Activated naive CD4-positive, alpha-beta T cell treated with anti-CD3 and anti-CD28 coated beads, Interleukin-2, amount 50 U/mL, for 72 hours (primary cell): ENCODE data around the gene LRRC56. TPM values are rescaled to one million over a fixed set of nuclear protein-coding genes. Genes with fewer than 3 reads are reported as not detected.

ENCODE experiments used
- ATAC-seq, 2 donors: fragments of 150-1000 bp; cut with Tn5 transposase; 2 replicates each; pipeline ENCODE4 v1.10.0; 2021; ENCODE audit warnings: mild to moderate bottlenecking in 2 of 2, moderate library complexity in 2 of 2
- DNase-seq, 2 donors: peaks; one replicate each; pipeline ENCODE4 v3.0.0; 2021 to 2022; ENCODE audit warnings: low spot score in 2 of 2
- H3K27ac Mint-ChIP-seq, 2 donors: one replicate each; pipeline ENCODE4 v1.8.0; 2022; ENCODE audit warnings: mild to moderate bottlenecking in 2 of 2, mixed read lengths in 2 of 2
- H3K36me3 Mint-ChIP-seq, 2 donors: one replicate each; pipeline ENCODE4 v1.8.0; 2022; ENCODE audit warnings: mixed read lengths in 2 of 2
- H3K9me3 Mint-ChIP-seq, 2 donors: one replicate each; pipeline ENCODE4 v1.8.0; 2022; ENCODE audit warnings: mixed read lengths in 2 of 2
- total RNA-seq, 2 donors: library from RNA; stranded (reverse); gene quantifications; one replicate each; pipeline ENCODE4 v1.2.3, GENCODE V29; 2022

Gene LRRC56
- total RNA-seq, result 1 to 10 TPM; 1.7 to 2.8 TPM

GRCh38 chr11:536841-537621, at the start of gene LRRC56:
Gene LRRC56, plus strand, starts transcription at chr11:537527. Its CDS starts 3,158 bp downstream, at chr11:540685.
- DNase-seq (peak; percentile 88 to 91), ATAC-seq (peak; percentile 43 to 53)
- H3K9me3 Mint-ChIP-seq, result no peaks in the 10 kb centered on the region

GRCh38 chr11:487571-488021, 49.7 kb upstream of the LRRC56 start:
- no peaks in the 10 kb centered on the region for H3K9me3 Mint-ChIP-seq
- ATAC-seq (no peak), DNase-seq (no peak)
- no peak overlapping the region for H3K27ac Mint-ChIP-seq
- H3K36me3 Mint-ChIP-seq, result no peaks in the 10 kb centered on the region

More at GRCh38 chr11:536841-537621, at the start of gene LRRC56:
- no peaks in the 10 kb centered on the region for H3K36me3 Mint-ChIP-seq
- H3K27ac Mint-ChIP-seq, result peak within 1 kb of the TSS; percentile 85 to 88

GRCh38 chr11:488062-488461, 49.3 kb upstream of the LRRC56 start:
- Mint-ChIP-seq H3K27ac (no peak overlapping the region), H3K36me3 (no peaks in the 10 kb centered on the region), H3K9me3 (no peaks in the 10 kb centered on the region)
- DNase-seq (no peak), ATAC-seq (no peak)

- no peak for ATAC-seq
- DNase-seq, result no peak
- H3K9me3 Mint-ChIP-seq, result no peaks in the 10 kb centered on the region
- peak overlapping the region in 1 of 2 donors; percentile 59 for H3K27ac Mint-ChIP-seq
- H3K36me3 Mint-ChIP-seq, result no peaks in the 10 kb centered on the region
These were observed 48.7 kb upstream of the LRRC56 start for GRCh38 chr11:488579-488978.

- DNase-seq (no peak), ATAC-seq (no peak)
- H3K27ac Mint-ChIP-seq, result peak overlapping the region in 1 of 2 donors; percentile 59
- no peaks in the 10 kb centered on the region for H3K9me3 Mint-ChIP-seq
- no peaks in the 10 kb centered on the region for H3K36me3 Mint-ChIP-seq
These were observed 48.3 kb upstream of the LRRC56 start for GRCh38 chr11:488992-489391.

- H3K9me3 Mint-ChIP-seq, result no peaks in the 10 kb centered on the region
- ATAC-seq, result no peak
- no peaks in the 10 kb centered on the region for H3K36me3 Mint-ChIP-seq
- H3K27ac Mint-ChIP-seq, result peak overlapping the region in 1 of 2 donors; percentile 44
- DNase-seq, result no peak
These were observed 47.6 kb upstream of the LRRC56 start for GRCh38 chr11:489610-490185.

GRCh38 chr11:490186-490929, 47.0 kb upstream of the LRRC56 start:
- no peak overlapping the region for H3K27ac Mint-ChIP-seq

GRCh38 chr11:490930-491260, 46.4 kb upstream of the LRRC56 start:
- ATAC-seq (peak in 1 of 2 donors; percentile 18), DNase-seq (no peak)
- H3K36me3 Mint-ChIP-seq, result no peaks in the 10 kb centered on the region
- H3K27ac Mint-ChIP-seq, result no peak overlapping the region
- H3K9me3 Mint-ChIP-seq, result no peaks in the 10 kb centered on the region

More at GRCh38 chr11:490186-490929, 47.0 kb upstream of the LRRC56 start:
- no peak for DNase-seq
- ATAC-seq, result no peak
- H3K36me3 Mint-ChIP-seq, result no peaks in the 10 kb centered on the region
- no peaks in the 10 kb centered on the region for H3K9me3 Mint-ChIP-seq

- H3K9me3 Mint-ChIP-seq, result no peaks in the 10 kb centered on the region
- no peak overlapping the region for H3K27ac Mint-ChIP-seq
- H3K36me3 Mint-ChIP-seq, result no peaks in the 10 kb centered on the region
- ATAC-seq (no peak), DNase-seq (no peak)
These were observed 46.0 kb upstream of the LRRC56 start for GRCh38 chr11:491358-491757.

- no peak for ATAC-seq
- H3K36me3 Mint-ChIP-seq, result peaks cover 6 to 8% of the 10 kb centered on the region in 2 donors
- H3K27ac Mint-ChIP-seq, result peak overlapping the region; percentile 80 to 82
These were observed 44.7 kb upstream of the LRRC56 start for GRCh38 chr11:492427-493226.

GRCh38 chr11:494761-495536, 42.4 kb upstream of the LRRC56 start:
- Mint-ChIP-seq H3K27ac (peak overlapping the region; percentile 64 to 87), H3K36me3 (peaks cover 15 to 17% of the 10 kb centered on the region in 2 donors)
- no peak for ATAC-seq

More at GRCh38 chr11:492427-493226, 44.7 kb upstream of the LRRC56 start:
- no peak for DNase-seq
- no peaks in the 10 kb centered on the region for H3K9me3 Mint-ChIP-seq

GRCh38 chr11:495537-495931, 41.8 kb upstream of the LRRC56 start:
- peaks cover 15 to 17% of the 10 kb centered on the region in 2 donors for H3K36me3 Mint-ChIP-seq
- DNase-seq, result no peak
- peak overlapping the region; percentile 64 to 73 for H3K27ac Mint-ChIP-seq
- no peak for ATAC-seq
- H3K9me3 Mint-ChIP-seq, result no peaks in the 10 kb centered on the region

More at GRCh38 chr11:494761-495536, 42.4 kb upstream of the LRRC56 start:
- H3K9me3 Mint-ChIP-seq, result no peaks in the 10 kb centered on the region
- DNase-seq, result no peak

- no peak for DNase-seq
- no peak for ATAC-seq
- H3K36me3 Mint-ChIP-seq, result peaks cover 15 to 17% of the 10 kb centered on the region in 2 donors
- H3K9me3 Mint-ChIP-seq, result no peaks in the 10 kb centered on the region
- H3K27ac Mint-ChIP-seq, result peak overlapping the region; percentile 1 to 22
These were observed 40.3 kb upstream of the LRRC56 start for GRCh38 chr11:496834-497564.

GRCh38 chr11:497565-498296, 39.6 kb upstream of the LRRC56 start:
- no peak for ATAC-seq
- no peak for DNase-seq
- Mint-ChIP-seq H3K36me3 (peaks cover 15 to 17% of the 10 kb centered on the region in 2 donors), H3K27ac (peak overlapping the region; percentile 57 to 73), H3K9me3 (no peaks in the 10 kb centered on the region)
